ENCODE measurements around the gene SHE.

Gene SHE

GRCh38 chr1:154502066-154502743 is at the start of gene SHE, which contains the start of gene TDRD10:
TSS of gene SHE (minus strand) at chr1:154502412. CDS start at chr1:154502026, 386 bp downstream.
TSS of gene TDRD10 (plus strand) at chr1:154502219. CDS start at chr1:154506904, 4,685 bp downstream.
- Histone ChIP-seq H3K4me3 (ENCODE audit: low read length) (no peak within 1 kb of the TSS), H3K36me3 (ENCODE audit: control insufficient read depth, insufficient read depth, low read length) (no peaks in the 10 kb centered on the region), H3K27me3 (ENCODE audit: control insufficient read depth, insufficient read depth, low read length) (peaks cover 52% of the 10 kb centered on the region), H3K4me1 (ENCODE audit: control insufficient read depth, insufficient read depth, low read length) (peaks cover 5% of the 10 kb centered on the region), H3K9ac (ENCODE audit: low read length) (peak within 1 kb of the TSS; percentile 29), H3K9me3 (ENCODE audit: control insufficient read depth, low read length) (no peaks in the 10 kb centered on the region)

GRCh38 chr1:154551474-154551873 is 49.3 kb upstream of the SHE start:
- peaks cover 35% of the 10 kb centered on the region for H3K36me3 ChIP-seq (ENCODE audit: control insufficient read depth, insufficient read depth, low read length)
- no peaks in the 10 kb centered on the region for H3K27me3 ChIP-seq (ENCODE audit: control insufficient read depth, insufficient read depth, low read length)
- H3K4me3 ChIP-seq (ENCODE audit: low read length), result no peak overlapping the region
- H3K9me3 ChIP-seq (ENCODE audit: control insufficient read depth, low read length), result no peaks in the 10 kb centered on the region
- H3K9ac ChIP-seq (ENCODE audit: low read length), result no peak overlapping the region
- H3K4me1 ChIP-seq (ENCODE audit: control insufficient read depth, insufficient read depth, low read length), result peaks cover 44% of the 10 kb centered on the region

- Histone ChIP-seq H3K36me3 (ENCODE audit: control insufficient read depth, insufficient read depth, low read length) (peaks cover 35% of the 10 kb centered on the region), H3K4me1 (ENCODE audit: control insufficient read depth, insufficient read depth, low read length) (peaks cover 40% of the 10 kb centered on the region), H3K4me3 (ENCODE audit: low read length) (no peak overlapping the region), H3K9ac (ENCODE audit: low read length) (no peak overlapping the region), H3K27me3 (ENCODE audit: control insufficient read depth, insufficient read depth, low read length) (no peaks in the 10 kb centered on the region), H3K9me3 (ENCODE audit: control insufficient read depth, low read length) (no peaks in the 10 kb centered on the region)
These were observed 48.4 kb upstream of the SHE start for GRCh38 chr1:154550657-154551056.

GRCh38 chr1:154550070-154550469 is 47.9 kb upstream of the SHE start:
- H3K4me1 ChIP-seq (ENCODE audit: control insufficient read depth, insufficient read depth, low read length), result peaks cover 40% of the 10 kb centered on the region
- peaks cover 35% of the 10 kb centered on the region for H3K36me3 ChIP-seq (ENCODE audit: control insufficient read depth, insufficient read depth, low read length)
- no peaks in the 10 kb centered on the region for H3K9me3 ChIP-seq (ENCODE audit: control insufficient read depth, low read length)
- no peak overlapping the region for H3K9ac ChIP-seq (ENCODE audit: low read length)
- H3K27me3 ChIP-seq (ENCODE audit: control insufficient read depth, insufficient read depth, low read length), result no peaks in the 10 kb centered on the region
- no peak overlapping the region for H3K4me3 ChIP-seq (ENCODE audit: low read length)

GRCh38 chr1:154549202-154549770 is 47.1 kb upstream of the SHE start:
- peaks cover 40% of the 10 kb centered on the region for H3K4me1 ChIP-seq (ENCODE audit: control insufficient read depth, insufficient read depth, low read length)
- H3K36me3 ChIP-seq (ENCODE audit: control insufficient read depth, insufficient read depth, low read length), result peaks cover 35% of the 10 kb centered on the region

GRCh38 chr1:154548028-154548427 is 45.8 kb upstream of the SHE start:
- Histone ChIP-seq H3K36me3 (ENCODE audit: control insufficient read depth, insufficient read depth, low read length) (peaks cover 30% of the 10 kb centered on the region), H3K4me3 (ENCODE audit: low read length) (no peak overlapping the region), H3K9ac (ENCODE audit: low read length) (no peak overlapping the region), H3K27me3 (ENCODE audit: control insufficient read depth, insufficient read depth, low read length) (no peaks in the 10 kb centered on the region), H3K9me3 (ENCODE audit: control insufficient read depth, low read length) (no peaks in the 10 kb centered on the region), H3K4me1 (ENCODE audit: control insufficient read depth, insufficient read depth, low read length) (peaks cover 40% of the 10 kb centered on the region)

More at GRCh38 chr1:154549202-154549770, 47.1 kb upstream of the SHE start:
- Histone ChIP-seq H3K9me3 (ENCODE audit: control insufficient read depth, low read length) (no peaks in the 10 kb centered on the region), H3K27me3 (ENCODE audit: control insufficient read depth, insufficient read depth, low read length) (no peaks in the 10 kb centered on the region), H3K9ac (ENCODE audit: low read length) (no peak overlapping the region), H3K4me3 (ENCODE audit: low read length) (no peak overlapping the region)

- Histone ChIP-seq H3K36me3 (ENCODE audit: control insufficient read depth, insufficient read depth, low read length) (peaks cover 23% of the 10 kb centered on the region), H3K4me1 (ENCODE audit: control insufficient read depth, insufficient read depth, low read length) (peaks cover 39% of the 10 kb centered on the region), H3K27me3 (ENCODE audit: control insufficient read depth, insufficient read depth, low read length) (no peaks in the 10 kb centered on the region), H3K4me3 (ENCODE audit: low read length) (no peak overlapping the region), H3K9ac (ENCODE audit: low read length) (peak overlapping the region; percentile 12), H3K9me3 (ENCODE audit: control insufficient read depth, low read length) (no peaks in the 10 kb centered on the region)
These were observed 45.0 kb upstream of the SHE start for GRCh38 chr1:154547105-154547732.

GRCh38 chr1:154546264-154547063 is 44.3 kb upstream of the SHE start:
- Histone ChIP-seq H3K9me3 (ENCODE audit: control insufficient read depth, low read length) (no peaks in the 10 kb centered on the region), H3K27me3 (ENCODE audit: control insufficient read depth, insufficient read depth, low read length) (peaks cover 3% of the 10 kb centered on the region), H3K4me1 (ENCODE audit: control insufficient read depth, insufficient read depth, low read length) (peaks cover 34% of the 10 kb centered on the region), H3K9ac (ENCODE audit: low read length) (no peak overlapping the region), H3K36me3 (ENCODE audit: control insufficient read depth, insufficient read depth, low read length) (peaks cover 16% of the 10 kb centered on the region), H3K4me3 (ENCODE audit: low read length) (no peak overlapping the region)

GRCh38 chr1:154541231-154541630 is 39.0 kb upstream of the SHE start:
- Histone ChIP-seq H3K9ac (ENCODE audit: low read length) (no peak overlapping the region), H3K4me1 (ENCODE audit: control insufficient read depth, insufficient read depth, low read length) (no peaks in the 10 kb centered on the region), H3K36me3 (ENCODE audit: control insufficient read depth, insufficient read depth, low read length) (no peaks in the 10 kb centered on the region), H3K27me3 (ENCODE audit: control insufficient read depth, insufficient read depth, low read length) (peaks cover 6% of the 10 kb centered on the region), H3K9me3 (ENCODE audit: control insufficient read depth, low read length) (no peaks in the 10 kb centered on the region), H3K4me3 (ENCODE audit: low read length) (no peak overlapping the region)

GRCh38 chr1:154539486-154540483 is 37.6 kb upstream of the SHE start:
- no peaks in the 10 kb centered on the region for H3K36me3 ChIP-seq (ENCODE audit: control insufficient read depth, insufficient read depth, low read length)
- H3K9ac ChIP-seq (ENCODE audit: low read length), result no peak overlapping the region
- H3K4me3 ChIP-seq (ENCODE audit: low read length), result no peak overlapping the region
- no peaks in the 10 kb centered on the region for H3K9me3 ChIP-seq (ENCODE audit: control insufficient read depth, low read length)
- no peaks in the 10 kb centered on the region for H3K4me1 ChIP-seq (ENCODE audit: control insufficient read depth, insufficient read depth, low read length)
- peaks cover 6% of the 10 kb centered on the region for H3K27me3 ChIP-seq (ENCODE audit: control insufficient read depth, insufficient read depth, low read length)

GRCh38 chr1:154536570-154536969 is 34.4 kb upstream of the SHE start:
- no peak overlapping the region for H3K9ac ChIP-seq (ENCODE audit: low read length)
- H3K9me3 ChIP-seq (ENCODE audit: control insufficient read depth, low read length), result no peaks in the 10 kb centered on the region
- no peak overlapping the region for H3K4me3 ChIP-seq (ENCODE audit: low read length)
- H3K36me3 ChIP-seq (ENCODE audit: control insufficient read depth, insufficient read depth, low read length), result no peaks in the 10 kb centered on the region
- no peaks in the 10 kb centered on the region for H3K4me1 ChIP-seq (ENCODE audit: control insufficient read depth, insufficient read depth, low read length)
- H3K27me3 ChIP-seq (ENCODE audit: control insufficient read depth, insufficient read depth, low read length), result peaks cover 4% of the 10 kb centered on the region

Measured in mucosa of stomach (tissue), 1 donor.